ENCODE data around the gene DUSP19. TPM values are rescaled to one million over a fixed set of nuclear protein-coding genes. Genes with fewer than 3 reads are reported as not detected.

The DUSP19 gene
- total and polyA plus RNA-seq, 2 of the 8 experiments (the other 6 are each of a cell fraction or from before 2014, with no cell fraction given): 0.73 to 2.3 TPM

GRCh38 chr2:183049420-183049819, 29.1 kb upstream of the DUSP19 start (continued):
- TF ChIP-seq CHD7 (IDR thresholded peaks at IDR 0.05; ENCODE audit: insufficient replicate concordance, low read length) (no peak), KDM4A (IDR thresholded peaks at IDR 0.05; ENCODE audit: low read depth, low read length, severe bottlenecking) (no peak), NANOG (IDR thresholded peaks at IDR 0.05; ENCODE audit: insufficient read depth, low read depth, low read length, poor library complexity, severe bottlenecking) (no peak), POLR2A (IDR thresholded peaks at IDR 0.05; ENCODE audit: control extremely low read depth in 1 of 2, low read depth in 2 of 2, low read length in 2 of 2) (peak in 1 of 2 experiments; percentile 52; a peak in 1 of 3 replicates), TEAD4 (IDR thresholded peaks at IDR 0.05; ENCODE audit: low read depth, low read length) (no peak), TCF12 (IDR thresholded peaks at IDR 0.05; ENCODE audit: low read depth, low read length) (no peak), TAF1 (IDR thresholded peaks at IDR 0.05; ENCODE audit: low read depth, low read length) (peak; percentile 44; the same call in 1 of the 2 replicates)
